Stimulated activated CD8-positive, alpha-beta memory T cell treated with anti-CD3 and anti-CD28 coated beads, Interleukin-4, amount 100 ng/mL, for 24 hours (primary cell): ENCODE results near the gene VWA8.

ENCODE experiments used
- DNase-seq: peaks from one replicate; pipeline ENCODE4 v3.0.0-alpha.2; 2020; ENCODE audit warnings: low read depth

The VWA8 gene

GRCh38 chr13:41691274-41691673 lies 269.6 kb downstream of the VWA8 start:
- no peak for DNase-seq

DNA sequence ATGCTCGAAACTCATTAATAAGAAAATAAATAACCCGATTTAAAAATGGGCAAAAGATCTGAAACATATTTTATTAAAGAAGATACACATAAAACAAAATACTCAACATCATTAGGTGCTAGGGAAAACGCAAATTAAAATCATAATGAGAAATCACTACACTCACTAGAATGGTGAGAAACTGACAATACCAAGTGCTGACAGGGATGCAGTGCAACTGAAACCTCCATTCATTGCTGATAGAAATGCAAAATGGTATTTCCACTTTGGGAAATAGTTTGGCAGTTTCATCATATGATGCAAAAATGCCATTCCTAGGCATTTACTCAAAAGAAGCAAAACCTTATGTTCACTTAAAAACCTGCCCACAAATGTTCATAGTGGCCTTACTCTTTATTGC lies 278.1 kb downstream of the VWA8 start:
- no peak for DNase-seq

DNA sequence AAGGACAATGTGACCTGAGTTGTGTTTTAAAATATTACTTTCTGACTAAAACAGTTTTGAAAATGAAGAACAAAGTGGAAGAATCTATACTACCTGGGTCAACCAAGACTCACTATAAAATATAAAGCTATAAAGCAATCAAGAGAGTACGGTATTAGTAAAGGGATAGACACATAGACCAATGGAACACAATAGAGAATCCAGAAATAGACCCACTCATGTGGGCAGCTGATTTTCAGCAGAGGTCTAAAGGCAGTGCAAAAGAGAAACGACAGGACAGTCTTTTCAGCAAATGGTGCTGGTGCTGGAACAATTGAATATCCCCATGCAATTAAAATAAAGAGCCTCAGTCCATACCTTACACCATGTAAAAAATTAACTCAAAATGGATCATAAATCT lies 278.9 kb downstream of the VWA8 start:
- DNase-seq = no peak

- DNase-seq = no peak
Observed at GRCh38 chr13:41681587-41681986, 279.3 kb downstream of the VWA8 start.

- no peak for DNase-seq
Observed at GRCh38 chr13:41680900-41681299, 280.0 kb downstream of the VWA8 start.

DNA sequence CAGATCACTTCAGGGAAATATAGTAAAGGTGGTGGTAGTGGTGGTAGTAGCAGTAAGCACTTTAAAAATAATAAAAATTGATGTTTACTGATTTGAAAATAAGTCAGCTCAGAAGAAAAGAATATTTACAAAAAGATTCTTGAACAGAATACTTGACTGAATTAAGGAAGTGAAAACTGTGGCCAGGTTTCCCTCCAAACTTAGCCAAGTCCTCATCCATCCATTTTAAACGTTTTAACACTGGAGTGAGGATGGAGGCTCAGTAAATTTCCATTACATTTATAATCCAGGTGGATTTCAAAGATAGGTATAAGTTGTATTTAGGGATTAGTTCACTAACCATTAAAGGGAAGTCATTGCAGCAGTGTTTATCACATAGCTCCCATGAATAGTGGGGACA lies 282.1 kb downstream of the VWA8 start:
- no peak for DNase-seq

DNA sequence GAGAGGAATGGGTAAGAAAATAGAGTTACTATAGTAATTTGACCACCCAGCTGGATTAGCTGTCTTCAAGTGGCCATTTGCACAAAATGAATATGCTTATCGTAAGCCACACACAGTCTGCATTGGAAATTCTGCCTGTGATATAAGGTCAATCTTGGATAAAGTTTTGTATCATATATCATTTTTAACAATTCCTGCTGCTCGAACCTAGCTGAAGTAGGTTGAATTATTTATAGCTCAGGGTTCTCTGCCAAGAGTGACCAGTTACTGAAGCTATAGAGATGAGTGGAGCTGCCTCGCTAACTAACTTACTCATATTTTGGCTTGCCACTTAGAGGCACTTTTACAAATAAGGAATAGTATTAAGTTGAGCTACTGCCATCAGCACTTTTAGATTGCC lies 282.7 kb downstream of the VWA8 start:
- DNase-seq = no peak

- DNase-seq = no peak
Observed at GRCh38 chr13:41675306-41675705, 285.6 kb downstream of the VWA8 start.

- no peak for DNase-seq
Observed at GRCh38 chr13:41674246-41674645, 286.7 kb downstream of the VWA8 start.

- DNase-seq = no peak
Observed at GRCh38 chr13:41673640-41674039, 287.3 kb downstream of the VWA8 start.

GRCh38 chr13:41670873-41671443 lies 290.0 kb downstream of the VWA8 start:
- DNase-seq = no peak

DNA sequence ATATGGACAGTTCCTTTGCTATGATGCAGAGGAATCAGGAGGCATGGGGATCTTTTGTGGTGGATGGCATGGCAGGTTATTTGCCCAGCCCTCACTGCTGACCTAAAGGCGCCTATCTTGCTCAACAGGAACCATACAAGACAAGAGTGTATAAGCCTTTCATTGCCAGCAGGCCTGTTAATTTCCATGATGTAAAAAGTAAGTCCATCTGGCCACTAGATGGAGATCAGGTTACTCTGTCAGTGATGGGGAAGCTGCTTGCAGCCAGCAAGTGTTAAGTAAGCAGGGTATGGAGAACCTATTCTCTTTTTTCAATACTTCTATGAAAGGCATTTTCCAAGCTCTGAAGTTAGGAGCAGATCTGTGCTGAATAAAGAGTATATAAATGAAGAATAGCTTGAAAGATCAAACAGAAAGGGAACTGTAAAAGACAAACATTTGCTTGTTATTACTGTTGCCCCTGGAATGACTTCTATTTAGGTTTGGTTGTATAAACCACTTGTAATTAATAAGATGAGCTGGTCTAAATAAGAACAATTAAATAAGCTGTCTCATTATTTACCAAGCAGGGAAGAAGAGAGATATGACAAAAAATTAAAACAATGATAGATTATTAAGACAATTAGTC lies 292.7 kb downstream of the VWA8 start:
- no peak for DNase-seq

DNA sequence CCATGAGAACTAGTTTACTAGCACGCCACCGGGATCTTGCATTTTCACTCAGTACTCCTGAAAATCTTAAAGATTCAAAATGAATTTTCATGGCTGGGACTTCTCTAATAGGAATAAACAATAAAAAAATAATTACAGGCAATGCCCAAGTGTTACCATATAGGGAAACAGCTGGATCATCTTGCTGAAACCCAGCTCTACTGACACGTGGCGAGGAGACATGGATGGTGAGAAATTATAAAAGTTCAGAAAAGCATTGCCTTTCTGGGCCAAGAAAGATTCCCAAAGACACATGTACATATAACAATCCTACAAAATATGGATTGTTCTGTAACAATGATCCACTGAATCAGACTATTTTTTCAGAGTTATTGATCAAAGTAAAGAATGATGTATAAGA lies 294.3 kb downstream of the VWA8 start:
- no peak for DNase-seq

DNA sequence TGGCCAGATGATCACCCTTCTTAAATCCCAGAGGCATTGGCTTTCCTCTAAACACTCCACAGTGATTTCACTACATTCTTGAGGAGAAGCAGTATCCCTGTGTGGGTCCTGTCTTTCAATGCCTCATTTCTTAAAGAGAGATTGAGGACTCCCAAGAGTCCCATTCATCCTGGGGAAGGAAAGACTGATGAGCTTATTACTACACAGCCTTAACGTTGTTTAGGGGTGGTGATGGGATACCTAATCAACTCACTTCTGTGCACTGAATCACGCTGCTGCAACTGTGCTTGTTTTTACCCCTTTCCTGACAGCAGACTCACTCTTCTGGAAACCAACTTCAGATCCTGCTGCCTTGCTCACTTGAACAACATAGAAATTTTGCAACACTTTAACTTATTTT lies 300.5 kb downstream of the VWA8 start:
- no peak for DNase-seq

DNA sequence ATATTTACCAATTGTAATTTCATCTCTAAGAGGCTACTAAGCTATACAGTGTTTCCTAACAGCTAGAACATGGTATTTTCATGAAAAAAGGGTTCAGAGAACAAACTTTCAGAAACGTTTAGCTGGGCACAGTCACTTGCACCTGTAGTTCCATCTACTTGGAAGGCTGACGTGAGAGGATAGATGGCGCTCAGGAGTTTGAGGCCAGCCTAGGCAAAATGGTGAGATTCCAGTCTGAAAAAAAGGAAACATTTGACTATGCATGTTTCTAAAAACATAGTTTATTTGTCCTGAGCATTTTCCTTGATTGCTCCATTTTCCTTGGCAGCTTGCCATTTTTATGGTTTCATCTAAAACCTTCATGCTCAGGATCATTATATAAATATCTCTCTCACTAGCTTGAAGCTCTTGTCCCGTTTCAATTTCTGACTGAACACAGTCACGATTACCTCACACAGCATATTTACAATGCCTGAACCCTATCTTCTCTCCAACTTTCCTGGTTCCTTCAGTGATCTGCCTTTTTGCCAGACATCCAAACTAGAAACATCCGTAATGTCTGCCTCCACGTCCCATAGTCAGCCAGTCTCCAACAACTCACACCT lies 302.8 kb downstream of the VWA8 start:
- DNase-seq = no peak

- DNase-seq = no peak
Observed at GRCh38 chr13:41655997-41656396, 304.9 kb downstream of the VWA8 start.

GRCh38 chr13:41654796-41655195 lies 306.1 kb downstream of the VWA8 start:
- DNase-seq = no peak

GRCh38 chr13:41652735-41653361 lies 308.1 kb downstream of the VWA8 start:
- no peak for DNase-seq

- DNase-seq = no peak
Observed at GRCh38 chr13:41651413-41652058, 309.4 kb downstream of the VWA8 start.

GRCh38 chr13:41650706-41651105 lies 310.2 kb downstream of the VWA8 start:
- no peak for DNase-seq

DNA sequence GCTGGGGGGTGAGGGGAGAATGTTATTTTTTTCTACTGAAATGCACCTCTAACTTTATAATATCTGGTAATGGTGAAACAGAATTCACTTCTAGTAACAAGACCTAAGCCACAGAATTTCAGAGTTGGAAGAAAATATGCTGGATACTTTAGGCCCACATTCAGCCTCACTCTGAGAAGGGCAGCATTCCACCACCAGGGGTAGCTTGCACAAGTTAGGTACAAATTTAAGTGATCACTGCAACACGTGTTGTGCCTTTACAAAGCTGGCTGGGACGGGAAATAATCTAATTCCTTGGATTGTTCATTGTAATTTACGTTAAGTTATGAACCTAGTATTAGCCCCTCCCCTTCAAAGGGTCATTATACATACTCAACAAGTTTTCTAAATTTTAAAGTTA lies 311.2 kb downstream of the VWA8 start:
- DNase-seq = no peak

DNA sequence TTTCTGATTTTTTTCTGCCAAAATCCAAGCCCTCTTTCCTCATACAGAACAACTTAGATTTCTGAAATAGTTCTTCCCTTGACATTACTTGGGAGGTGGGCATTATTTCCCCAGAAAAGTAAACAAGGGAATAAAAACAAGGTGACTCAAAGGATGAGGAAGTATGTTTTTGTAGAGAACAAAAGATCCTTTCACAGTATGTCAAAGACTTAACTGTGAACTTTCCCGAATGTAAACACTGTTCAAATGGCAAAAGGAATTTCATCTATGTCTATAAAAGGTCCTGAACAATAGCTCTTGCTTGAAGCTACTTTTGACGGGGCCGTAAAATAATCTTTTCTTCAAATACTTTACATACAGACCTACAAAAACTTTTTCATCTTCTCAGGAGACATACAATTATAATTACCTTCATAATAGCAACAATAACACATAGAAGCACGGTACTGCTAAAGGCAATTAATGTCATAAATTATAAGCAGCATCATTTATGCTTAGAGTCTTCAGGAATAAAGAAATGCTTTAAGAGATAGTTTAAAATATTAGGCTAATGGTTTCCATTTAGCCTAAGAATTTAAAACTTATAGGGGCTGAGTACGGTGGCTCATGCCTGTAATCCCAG lies 312.5 kb downstream of the VWA8 start:
- no peak for DNase-seq
